Naive thymus-derived CD4-positive, alpha-beta T cell (primary cell): Measurements from ENCODE around the gene MEX3D. TPM values are rescaled to one million over a fixed set of nuclear protein-coding genes. Genes with fewer than 3 reads are reported as not detected.
A peak's percentile ranks its signal among the peaks of the same experiment; 100 is the strongest.

ENCODE experiments used
- ATAC-seq: fragments of 150-1000 bp; cut with Tn5 transposase; 2 replicates; pipeline ENCODE4 v1.10.0; 2021; ENCODE audit warnings: mild to moderate bottlenecking, moderate library complexity
- CTCF ChIA-PET: fragments of 350-600 bp; sonication (Branson Sonifier 250); formaldehyde crosslinking; loops from one replicate; lab custom pipeline; 2021; ENCODE audit warnings: antibody characterized with exemption; lab: Charles Lee
- POLR2A ChIA-PET: fragments of 350-600 bp; sonication (Branson Sonifier 250); formaldehyde crosslinking; loops from one replicate; lab custom pipeline; 2021; ENCODE audit warnings: antibody characterized with exemption, inconsistent platforms; lab: Charles Lee
- DNase-seq, 9 donors: peaks; one replicate each; pipeline versions ENCODE4 v3.0.0 to v3.0.0-alpha.2; 2020 to 2022; ENCODE audit warnings: mixed read lengths in 1 of 9
- H3K27ac ChIP-seq: one replicate; pipeline ENCODE4 v1.7.0; 2013; ENCODE audit warnings: mild to moderate bottlenecking, low read depth, low read length, moderate library complexity
- H3K27me3 ChIP-seq, 2 donors: one replicate each; pipeline ENCODE4 v1.7.0; 2013; ENCODE audit warnings: low read length in 2 of 2, mild to moderate bottlenecking in 2 of 2, moderate library complexity in 2 of 2; ENCODE audit not compliant: control insufficient read depth in 2 of 2, insufficient read depth in 2 of 2
- H3K36me3 ChIP-seq, 3 experiments: 1 replicate in 2 of 3; 2 replicates in 1 of 3; pipeline ENCODE4 v1.7.0; 2013; ENCODE audit warnings: low read length in 3 of 3, mild to moderate bottlenecking in 3 of 3, moderate library complexity in 1 of 3; ENCODE audit not compliant: insufficient read depth in 3 of 3, control insufficient read depth in 2 of 3
- H3K4me1 ChIP-seq, 2 donors: one replicate each; pipeline ENCODE4 v1.7.0; 2013; ENCODE audit warnings: low read length in 2 of 2, mild to moderate bottlenecking in 2 of 2, moderate library complexity in 1 of 2; ENCODE audit not compliant: control insufficient read depth in 2 of 2, insufficient read depth in 2 of 2
- H3K4me3 ChIP-seq: 2 replicates; pipeline ENCODE4 v1.7.0; 2013; ENCODE audit warnings: mild to moderate bottlenecking, low read length
- H3K9me3 ChIP-seq, 3 experiments: 1 replicate in 2 of 3; 2 replicates in 1 of 3; pipeline ENCODE4 v1.7.0; 2013; ENCODE audit warnings: low read length in 3 of 3; ENCODE audit not compliant: control insufficient read depth in 2 of 3
- H3K27ac Mint-ChIP-seq, 9 donors: one replicate each; pipeline ENCODE4 v1.8.0; 2020 to 2022; ENCODE audit warnings: mixed read lengths in 9 of 9, mild to moderate bottlenecking in 8 of 9, moderate library complexity in 5 of 9, inconsistent platforms in 2 of 9
- H3K27me3 Mint-ChIP-seq, 5 donors: one replicate each; pipeline ENCODE4 v1.8.0; 2021 to 2022; ENCODE audit warnings: mixed read lengths in 5 of 5, mild to moderate bottlenecking in 1 of 5
- H3K36me3 Mint-ChIP-seq, 5 donors: one replicate each; pipeline ENCODE4 v1.8.0; 2020 to 2022; ENCODE audit warnings: mixed read lengths in 5 of 5, mild to moderate bottlenecking in 3 of 5, inconsistent platforms in 1 of 5
- H3K4me1 Mint-ChIP-seq, 7 donors: one replicate each; pipeline ENCODE4 v1.8.0; 2020 to 2022; ENCODE audit warnings: mixed read lengths in 7 of 7, mild to moderate bottlenecking in 3 of 7, inconsistent platforms in 1 of 7
- H3K4me3 Mint-ChIP-seq, 10 donors: one replicate each; pipeline ENCODE4 v1.8.0; 2020 to 2022; ENCODE audit warnings: mild to moderate bottlenecking in 10 of 10, mixed read lengths in 10 of 10, moderate library complexity in 6 of 10, inconsistent platforms in 2 of 10
- H3K9me3 Mint-ChIP-seq, 11 donors: one replicate each; pipeline ENCODE4 v1.8.0; 2020 to 2022; ENCODE audit warnings: mixed read lengths in 11 of 11, mild to moderate bottlenecking in 4 of 11, inconsistent platforms in 1 of 11, moderate library complexity in 1 of 11
- intact Hi-C, 2 donors: fragments of 100-400 bp; cut with micrococcal nuclease; formaldehyde crosslinking; loops; one replicate each; pipeline ENCODE4 v1.15.1; 2023
- polyA plus RNA-seq, 2 donors: library from polyadenylated mRNA; unstranded; fragments of 300-500 nt; fragmentation: Illumina TruSeq; gene quantifications; one replicate each; pipeline ENCODE4 v1.2.3, GENCODE V29; 2021
- total RNA-seq, 6 experiments: library from RNA in 5 of 6; stranded (reverse) in 5 of 6; gene quantifications; 1 replicate in 5 of 6; 2 replicates in 1 of 6; pipeline ENCODE4 v1.2.3 and lab custom pipeline; 2021 to 2026

MEX3D gene
- total and polyA plus RNA-seq, 7 experiments from 2014 or later = 2.1 to 8.3 (median 2.3) TPM; not detected in 2

DNA sequence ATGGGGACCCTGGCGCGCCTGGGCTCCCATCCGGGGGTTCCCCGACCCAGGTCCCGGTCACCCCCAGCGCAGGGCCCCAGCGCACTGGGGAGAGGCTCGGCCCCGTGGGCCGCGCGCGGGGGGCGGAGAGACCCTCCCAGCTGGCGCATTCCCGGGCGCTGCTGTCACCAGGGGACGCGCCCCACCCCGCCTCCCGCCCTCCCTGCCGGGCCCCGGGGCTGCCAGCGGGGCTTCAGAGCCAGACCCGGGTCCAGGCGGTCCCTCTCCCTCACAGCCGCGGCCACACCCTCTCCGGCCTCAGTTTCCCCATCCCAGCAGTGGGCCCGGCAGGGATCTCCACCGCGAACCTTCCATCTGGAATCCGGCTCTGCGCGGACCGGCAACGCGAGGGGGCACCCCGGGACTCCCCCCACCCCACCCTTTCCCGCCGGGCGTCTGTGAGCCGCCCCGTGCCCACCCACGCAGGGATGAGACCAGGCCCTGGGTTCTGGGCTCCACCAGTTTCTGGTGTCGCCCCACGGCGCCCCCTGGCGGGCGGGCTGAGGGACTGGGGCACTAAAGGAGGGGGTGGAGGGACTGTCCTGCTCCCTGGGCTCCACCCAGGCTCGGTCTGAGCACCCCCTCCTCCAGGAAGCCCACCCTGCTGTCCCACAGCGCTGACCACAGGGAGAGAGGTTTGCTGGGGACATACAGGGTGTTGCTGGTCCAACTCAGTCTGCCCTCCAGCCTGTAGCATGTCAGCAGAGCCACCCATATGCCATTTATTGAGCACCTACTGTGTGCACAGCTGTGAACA lies 54.4 kb downstream of the MEX3D start:
- H3K4me3 Mint-ChIP-seq = peak overlapping the region in 5 of 10 donors; percentile 17 to 62 (median 33)
- intact Hi-C loops = loop anchor here (1.0 to 10.0 kb wide), 7 partner anchors 10 to 235 kb away; partner anchors contain the start of genes PCSK4 (in 1 of the 2), REEP6 (in 1 of the 2) and RPS15 (in 1 of the 2)
- Histone ChIP-seq H3K4me3 (no peak overlapping the region), H3K9me3 (no peaks in the 10 kb centered on the region), H3K4me1 (peaks cover 0 to 13% of the 10 kb centered on the region in 2 donors), H3K27ac (no peak overlapping the region), H3K36me3 (no peaks in the 10 kb centered on the region), H3K27me3 (no peaks in the 10 kb centered on the region)
- POLR2A ChIA-PET = no interaction called here
- CTCF ChIA-PET = no interaction called here
- peak; percentile 74 for ATAC-seq
- peaks cover 0 to 4% (median 0%) of the 10 kb centered on the region in 11 donors for H3K9me3 Mint-ChIP-seq
- H3K27me3 Mint-ChIP-seq = peaks cover 0 to 21% (median 0%) of the 10 kb centered on the region in 5 donors
- H3K4me1 Mint-ChIP-seq = peaks cover 0 to 27% (median 15%) of the 10 kb centered on the region in 7 donors
- no peak overlapping the region for H3K27ac Mint-ChIP-seq
- H3K36me3 Mint-ChIP-seq = no peaks in the 10 kb centered on the region
- DNase-seq = peak; percentile 44 to 83 (median 64)

DNA sequence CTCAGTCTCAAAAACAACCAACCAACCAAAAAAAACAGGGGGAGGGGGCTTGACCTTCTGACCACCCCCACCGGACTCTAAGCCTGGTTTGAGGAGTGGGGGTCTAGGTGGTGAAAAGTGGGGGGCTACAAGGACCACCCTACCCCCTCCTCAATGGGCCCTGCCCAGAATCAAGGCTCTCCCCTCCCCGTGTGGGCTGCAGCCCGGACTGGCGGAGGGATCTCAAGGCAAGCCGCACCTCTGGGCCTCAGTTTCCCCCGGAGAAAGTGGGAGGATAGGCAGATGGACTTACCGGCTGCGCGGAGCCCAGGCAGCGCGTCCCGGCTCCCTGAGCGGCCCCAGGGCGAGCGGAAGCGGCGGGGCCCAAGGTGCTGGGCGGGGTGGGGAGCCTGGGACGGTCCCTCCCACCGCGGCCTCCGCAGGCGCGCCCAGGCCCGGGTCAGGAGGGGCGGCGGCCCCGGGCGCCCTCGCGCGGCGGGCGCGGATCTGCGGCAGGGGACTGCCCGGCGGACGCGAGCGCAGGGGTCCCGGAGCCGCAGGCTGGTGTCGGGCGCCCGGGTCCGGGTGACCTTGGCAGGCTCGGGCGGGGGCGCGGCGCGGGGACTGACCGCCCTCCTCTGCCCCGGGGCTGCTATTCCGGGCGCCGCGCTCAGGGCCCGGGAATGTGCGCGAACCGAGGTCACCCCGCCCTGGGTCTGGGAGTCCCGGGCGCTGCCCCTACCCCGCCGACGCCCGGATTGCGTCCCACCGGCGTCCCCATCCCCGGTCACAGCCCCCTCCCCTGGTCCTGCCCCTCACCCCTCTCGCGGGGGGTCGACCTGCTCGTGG lies 55.2 kb downstream of the MEX3D start, which contains the start of gene ADAMTSL5:
Gene ADAMTSL5, minus strand, starts transcription at position 349 of the 828 bp plus-strand sequence. CDS start 2,076 bp downstream, outside the sequence.
- H3K9me3 Mint-ChIP-seq = peaks cover 0 to 4% (median 0%) of the 10 kb centered on the region in 11 donors
- H3K36me3 Mint-ChIP-seq = peaks cover 0 to 1% (median 0%) of the 10 kb centered on the region in 5 donors
- POLR2A ChIA-PET = no interaction called here

DNA sequence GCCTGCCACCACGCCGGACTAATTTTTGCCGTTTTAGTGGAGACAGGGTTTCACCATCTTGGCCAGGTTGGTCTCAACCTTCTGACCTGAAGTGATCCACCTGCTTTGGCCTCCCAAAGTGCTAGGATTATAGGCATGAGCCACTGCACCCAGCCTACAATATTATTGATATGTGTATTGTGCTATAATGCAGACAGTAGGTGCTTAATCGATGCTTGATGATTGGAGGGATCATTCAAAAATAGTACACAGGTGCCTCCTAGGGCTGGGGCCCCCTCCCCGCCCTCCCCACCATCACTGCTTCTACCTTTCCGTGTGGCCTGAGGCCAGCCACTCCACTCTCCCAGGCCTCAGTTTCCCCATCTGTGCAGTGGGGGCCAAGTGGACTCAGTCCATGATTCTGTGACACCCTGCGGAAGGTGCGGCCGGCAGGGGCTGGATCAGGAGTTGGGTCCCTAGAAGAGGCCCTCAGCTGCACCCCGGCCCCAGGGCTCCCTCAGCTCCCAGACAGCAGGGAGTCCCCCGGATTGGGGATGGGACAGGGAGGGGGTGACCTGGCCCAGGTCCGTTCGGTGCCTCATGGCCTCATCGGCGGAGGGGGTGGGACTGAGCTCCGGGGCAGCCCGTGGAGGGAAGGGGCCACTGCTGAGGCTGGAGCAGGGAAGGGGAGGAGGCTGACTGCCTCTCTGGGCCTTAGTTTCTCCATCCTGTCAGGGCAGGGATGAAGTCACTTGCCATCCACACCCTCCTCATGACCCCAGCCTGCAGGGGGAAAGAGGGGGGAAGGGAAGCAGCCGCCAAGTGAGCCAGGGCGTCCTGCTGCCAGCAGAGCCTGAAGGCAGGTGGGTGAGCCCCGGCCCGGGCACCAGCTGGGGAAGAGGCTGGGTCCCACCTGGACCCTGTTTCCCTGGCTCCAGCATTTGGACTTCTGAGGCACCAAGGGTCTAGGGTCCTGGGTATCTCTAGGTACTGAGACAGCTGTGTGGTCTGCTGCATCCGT lies 56.5 kb downstream of the MEX3D start:
- H3K4me1 Mint-ChIP-seq = peaks cover 7 to 37% (median 24%) of the 10 kb centered on the region in 7 donors
- Histone ChIP-seq H3K27ac (peak overlapping the region; percentile 27), H3K4me3 (peak overlapping the region; percentile 59), H3K4me1 (peaks cover 4 to 18% of the 10 kb centered on the region in 2 donors), H3K9me3 (no peaks in the 10 kb centered on the region), H3K27me3 (no peaks in the 10 kb centered on the region), H3K36me3 (no peaks in the 10 kb centered on the region)
- H3K27ac Mint-ChIP-seq = peak overlapping the region in 7 of 9 donors; percentile 8 to 75 (median 63)
- H3K4me3 Mint-ChIP-seq = peak overlapping the region; percentile 64 to 85 (median 74)
- H3K27me3 Mint-ChIP-seq = peaks cover 0 to 28% (median 0%) of the 10 kb centered on the region in 5 donors
- peaks cover 0 to 5% (median 0%) of the 10 kb centered on the region in 11 donors for H3K9me3 Mint-ChIP-seq
- ChIA-PET CTCF (no interaction called here), POLR2A (interaction anchor here (0.6 kb wide), 1 partner anchor 71 kb away, joined by 3 read pairs; no protein-coding TSS in a partner anchor)
- ATAC-seq (no peak), DNase-seq (no peak)
- peaks cover 0 to 3% (median 0%) of the 10 kb centered on the region in 5 donors for H3K36me3 Mint-ChIP-seq
- intact Hi-C loops = loop anchor here (2.0 to 10.0 kb wide), 3 partner anchors 21 to 67 kb away; partner anchors contain the start of genes PCSK4 (in 1 of the 2) and REEP6 (in 1 of the 2)

More for the DNA sequence above, 55.2 kb downstream of the MEX3D start, which contains the start of gene ADAMTSL5:
- DNase-seq = peak in 8 of 9 donors; percentile 34 to 82 (median 50)
- ATAC-seq = peak; percentile 73
- CTCF ChIA-PET = no interaction called here
- peaks cover 1 to 32% (median 18%) of the 10 kb centered on the region in 7 donors for H3K4me1 Mint-ChIP-seq
- peaks cover 0 to 13% of the 10 kb centered on the region in 2 donors for H3K4me1 ChIP-seq
- peak within 1 kb of the TSS; percentile 64 to 85 (median 74) for H3K4me3 Mint-ChIP-seq
- H3K9me3 ChIP-seq = no peaks in the 10 kb centered on the region
- H3K27me3 Mint-ChIP-seq = peaks cover 0 to 25% (median 0%) of the 10 kb centered on the region in 5 donors
- intact Hi-C loops = loop anchor here (1.0 to 10.0 kb wide), 6 partner anchors 10 to 75 kb away; partner anchors contain the start of genes PCSK4 (in 1 of the 2), REEP6 (in 1 of the 2) and RPS15 (in 1 of the 2)
- no peaks in the 10 kb centered on the region for H3K27me3 ChIP-seq
- H3K4me3 ChIP-seq = peak within 1 kb of the TSS; percentile 59
- no peaks in the 10 kb centered on the region for H3K36me3 ChIP-seq
- peak within 1 kb of the TSS; percentile 67 for H3K27ac ChIP-seq
- peak within 1 kb of the TSS in 5 of 9 donors; percentile 44 to 75 (median 63) for H3K27ac Mint-ChIP-seq

DNA sequence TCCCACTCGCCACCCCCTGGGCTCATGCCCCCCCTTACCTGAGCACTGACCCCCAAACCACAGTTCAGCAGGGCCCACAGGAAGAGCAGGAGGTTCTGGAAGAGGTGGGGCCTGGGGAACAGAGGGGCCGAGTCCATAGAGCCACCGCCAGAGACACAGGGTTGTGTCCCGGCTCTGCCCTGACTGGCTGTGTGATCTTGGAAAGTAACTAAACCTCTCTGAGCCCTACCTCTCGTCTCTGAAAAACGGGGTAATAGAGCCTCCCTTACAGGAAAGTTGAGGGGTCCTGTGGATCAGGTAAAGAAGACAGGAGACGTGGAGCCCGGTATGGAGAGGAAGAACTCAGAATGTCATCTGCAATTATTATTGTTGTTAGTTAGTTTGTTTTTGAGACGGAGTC lies 57.3 kb downstream of the MEX3D start:
- peak overlapping the region in 7 of 10 donors; percentile 33 to 62 (median 42) for H3K4me3 Mint-ChIP-seq
- CTCF ChIA-PET = no interaction called here

DNA sequence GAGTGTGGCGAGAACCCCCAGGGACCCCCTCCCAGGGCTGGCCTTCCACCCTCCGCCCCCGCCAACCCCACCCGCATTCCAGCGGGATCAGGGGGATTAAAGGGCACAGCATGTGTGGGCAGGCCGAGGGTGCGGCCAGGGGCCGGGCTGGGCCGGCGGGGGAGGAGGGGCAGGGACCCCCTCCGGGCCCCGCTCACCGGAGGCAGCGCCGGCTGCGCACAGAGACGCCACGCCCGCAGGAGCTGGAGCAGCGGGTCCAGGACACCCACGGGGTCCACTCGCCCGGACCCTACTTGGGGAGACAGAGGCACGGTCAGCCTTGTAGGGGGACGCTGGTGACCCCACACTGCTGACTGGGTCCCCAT lies 57.7 kb downstream of the MEX3D start:
- intact Hi-C loops = loop anchor here in 1 of 2 donors (10.0 kb wide), 1 partner anchor 66 kb away; no protein-coding TSS in a partner anchor
- H3K27me3 ChIP-seq = no peaks in the 10 kb centered on the region
- H3K36me3 Mint-ChIP-seq = peaks cover 0 to 3% (median 0%) of the 10 kb centered on the region in 5 donors
- H3K27me3 Mint-ChIP-seq = peaks cover 0 to 34% (median 0%) of the 10 kb centered on the region in 5 donors
- ChIA-PET CTCF (no interaction called here), POLR2A (no interaction called here)
- H3K9me3 Mint-ChIP-seq = peaks cover 0 to 5% (median 0%) of the 10 kb centered on the region in 11 donors
- H3K27ac ChIP-seq = no peak overlapping the region
- ATAC-seq (no peak), DNase-seq (no peak)
- H3K4me1 Mint-ChIP-seq = peaks cover 7 to 37% (median 24%) of the 10 kb centered on the region in 7 donors
- H3K4me3 Mint-ChIP-seq = peak overlapping the region in 1 of 10 donors; percentile 39
- H3K27ac Mint-ChIP-seq = peak overlapping the region in 1 of 9 donors; percentile 33
- H3K9me3 ChIP-seq = no peaks in the 10 kb centered on the region
- peaks cover 4 to 18% of the 10 kb centered on the region in 2 donors for H3K4me1 ChIP-seq
- no peak overlapping the region for H3K4me3 ChIP-seq
- H3K36me3 ChIP-seq = no peaks in the 10 kb centered on the region

More for the DNA sequence above, 57.3 kb downstream of the MEX3D start:
- Mint-ChIP-seq H3K27me3 (peaks cover 0 to 31% (median 0%) of the 10 kb centered on the region in 5 donors), H3K9me3 (peaks cover 0 to 5% (median 0%) of the 10 kb centered on the region in 11 donors), H3K27ac (peak overlapping the region in 4 of 9 donors; percentile 8 to 70 (median 48)), H3K4me1 (peaks cover 7 to 37% (median 24%) of the 10 kb centered on the region in 7 donors), H3K36me3 (peaks cover 0 to 3% (median 0%) of the 10 kb centered on the region in 5 donors)
- no peaks in the 10 kb centered on the region for H3K36me3 ChIP-seq
- no peak overlapping the region for H3K27ac ChIP-seq
- intact Hi-C loops = loop anchor here in 1 of 2 donors (10.0 kb wide), 1 partner anchor 66 kb away; no protein-coding TSS in a partner anchor
- H3K9me3 ChIP-seq = no peaks in the 10 kb centered on the region
- ATAC-seq (no peak), DNase-seq (no peak)
- H3K4me1 ChIP-seq = peaks cover 4 to 18% of the 10 kb centered on the region in 2 donors
- H3K27me3 ChIP-seq = no peaks in the 10 kb centered on the region
- no peak overlapping the region for H3K4me3 ChIP-seq
- POLR2A ChIA-PET = no interaction called here
